A549 (cell line): ENCODE results near the gene ARHGDIG.

Source experiments
- HOXA7 ChIP-seq: fragments of 250-450 bp; sonication (Bioruptor Pico); IDR thresholded peaks from 2 replicates; pipeline ENCODE4 v1.5.0; 2020; ENCODE audit warnings: mild to moderate bottlenecking, moderate library complexity
- MYC ChIP-seq: IDR thresholded peaks from 2 replicates; pipeline ENCODE4 v1.6.1; 2012; ENCODE audit warnings: mild to moderate bottlenecking, inconsistent platforms, low read length, improper control_type of control experiment, borderline replicate concordance
- TF ChIP-seq, protein P1 (sequence below): fragments of >200 bp; sonication (Bioruptor Twin); formaldehyde crosslinking; IDR thresholded peaks from 3 replicates; pipeline ENCODE4 v1.5.1; 2016

DNA sequence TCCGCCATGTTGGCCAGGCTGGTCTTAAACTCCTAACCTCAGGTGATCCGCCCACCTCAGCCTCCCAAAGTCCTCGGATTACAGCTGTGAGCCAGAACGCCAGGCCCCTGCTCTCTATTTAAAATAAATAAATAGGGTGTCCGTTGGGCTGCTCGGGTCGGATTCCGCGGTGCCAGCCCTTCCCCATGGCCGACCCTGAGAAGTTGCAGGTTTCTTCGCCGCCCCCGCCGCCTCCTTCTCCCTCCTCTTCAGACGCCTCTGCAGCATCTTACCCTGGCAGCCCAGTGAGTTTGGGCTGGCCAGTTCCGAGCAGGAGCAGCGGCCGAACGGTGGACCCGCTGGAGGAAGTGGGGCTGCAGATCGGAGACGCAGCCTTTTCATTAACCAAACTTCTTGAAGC lies 49.4 kb upstream of the ARHGDIG start:
- TF ChIP-seq MYC (no peak), HOXA7 (CRISPR knock-in tag) (no peak)
- TF ChIP-seq, protein P1, sequence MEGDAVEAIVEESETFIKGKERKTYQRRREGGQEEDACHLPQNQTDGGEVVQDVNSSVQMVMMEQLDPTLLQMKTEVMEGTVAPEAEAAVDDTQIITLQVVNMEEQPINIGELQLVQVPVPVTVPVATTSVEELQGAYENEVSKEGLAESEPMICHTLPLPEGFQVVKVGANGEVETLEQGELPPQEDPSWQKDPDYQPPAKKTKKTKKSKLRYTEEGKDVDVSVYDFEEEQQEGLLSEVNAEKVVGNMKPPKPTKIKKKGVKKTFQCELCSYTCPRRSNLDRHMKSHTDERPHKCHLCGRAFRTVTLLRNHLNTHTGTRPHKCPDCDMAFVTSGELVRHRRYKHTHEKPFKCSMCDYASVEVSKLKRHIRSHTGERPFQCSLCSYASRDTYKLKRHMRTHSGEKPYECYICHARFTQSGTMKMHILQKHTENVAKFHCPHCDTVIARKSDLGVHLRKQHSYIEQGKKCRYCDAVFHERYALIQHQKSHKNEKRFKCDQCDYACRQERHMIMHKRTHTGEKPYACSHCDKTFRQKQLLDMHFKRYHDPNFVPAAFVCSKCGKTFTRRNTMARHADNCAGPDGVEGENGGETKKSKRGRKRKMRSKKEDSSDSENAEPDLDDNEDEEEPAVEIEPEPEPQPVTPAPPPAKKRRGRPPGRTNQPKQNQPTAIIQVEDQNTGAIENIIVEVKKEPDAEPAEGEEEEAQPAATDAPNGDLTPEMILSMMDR = no peak
